CD14-positive monocyte (primary cell): ENCODE data around the gene PAGE1. TPM values are rescaled to one million over a fixed set of nuclear protein-coding genes. Genes with fewer than 3 reads are reported as not detected.

Experiments used
- DNase-seq, 3 donors: peaks; one replicate each; pipeline ENCODE4 v3.0.0-alpha.2; 2011 to 2022
- H2AFZ ChIP-seq: 2 replicates; pipeline ENCODE4 v1.6.0; 2012; ENCODE audit warnings: mild to moderate bottlenecking, low read depth, low read length, inconsistent platforms; ENCODE audit not compliant: insufficient read depth, poor library complexity, severe bottlenecking
- H3K27ac ChIP-seq, 2 donors: 1 replicate in 1 of 2; 2 replicates in 1 of 2; pipeline ENCODE4 v1.5.1; 2012 to 2013; ENCODE audit warnings: low read length in 2 of 2, control low read depth in 1 of 2, inconsistent platforms in 1 of 2, low read depth in 1 of 2, mild to moderate bottlenecking in 1 of 2
- H3K27me3 ChIP-seq, 2 donors: one replicate each; pipeline versions ENCODE4 v1.6.0 to v1.6.1; 2011 to 2013; ENCODE audit warnings: low read length in 2 of 2; ENCODE audit not compliant: control insufficient read depth in 2 of 2, insufficient read depth in 2 of 2
- H3K36me3 ChIP-seq, 2 donors: replicated peaks in 1 of 2; 1 replicate in 1 of 2; 2 replicates in 1 of 2; pipeline versions ENCODE4 v1.5.1 to v1.6.1; 2012 to 2013; ENCODE audit warnings: low read length in 2 of 2, control low read depth in 1 of 2, inconsistent platforms in 1 of 2, mild to moderate bottlenecking in 1 of 2; ENCODE audit not compliant: insufficient read depth in 2 of 2, control insufficient read depth in 1 of 2
- H3K4me1 ChIP-seq, 2 donors: 1 replicate in 1 of 2; 2 replicates in 1 of 2; pipeline versions ENCODE4 v1.5.1 to v1.6.1; 2012 to 2013; ENCODE audit warnings: low read length in 2 of 2, control low read depth in 1 of 2, inconsistent platforms in 1 of 2, mild to moderate bottlenecking in 1 of 2, moderate library complexity in 1 of 2; ENCODE audit not compliant: insufficient read depth in 2 of 2, control insufficient read depth in 1 of 2
- H3K4me2 ChIP-seq: replicated peaks from 2 replicates; pipeline ENCODE3; 2012; ENCODE audit warnings: low read length, moderate library complexity, mild to moderate bottlenecking; ENCODE audit not compliant: poor library complexity, severe bottlenecking; ENCODE audit errors: extremely low read depth
- H3K4me3 ChIP-seq, 3 experiments: fragments of 200-600 bp in 1 of 3; sonication (generic) in 1 of 3; replicated peaks in 1 of 3; 1 replicate in 2 of 3; 2 replicates in 1 of 3; pipeline ENCODE4 v1.5.1; 2011 to 2013; ENCODE audit warnings: low read length in 3 of 3, mild to moderate bottlenecking in 3 of 3, control low read depth in 2 of 3, low read depth in 2 of 3, inconsistent platforms in 1 of 3, moderate library complexity in 1 of 3
- H3K79me2 ChIP-seq: 2 replicates; pipeline ENCODE4 v1.6.0; 2012; ENCODE audit warnings: mild to moderate bottlenecking, control low read depth, inconsistent platforms, low read length, moderate library complexity; ENCODE audit not compliant: insufficient read depth
- H3K9ac ChIP-seq: 2 replicates; pipeline ENCODE4 v1.6.0; 2017; ENCODE audit warnings: low read length, mild to moderate bottlenecking; ENCODE audit not compliant: insufficient read depth, poor library complexity, severe bottlenecking
- H3K9me3 ChIP-seq, 2 donors: replicated peaks in 1 of 2; 1 replicate in 1 of 2; 2 replicates in 1 of 2; pipeline versions ENCODE4 v1.5.1 to v1.6.1; 2012 to 2013; ENCODE audit warnings: low read length in 2 of 2, control low read depth in 1 of 2; ENCODE audit not compliant: control insufficient read depth in 1 of 2, insufficient read depth in 1 of 2
- H4K20me1 ChIP-seq: 2 replicates; pipeline ENCODE4 v1.6.0; 2012; ENCODE audit warnings: mild to moderate bottlenecking, low read length, control low read depth, moderate library complexity; ENCODE audit not compliant: insufficient read depth
- H3K27ac Mint-ChIP-seq, 7 donors: one replicate each; pipeline ENCODE4 v1.8.0; 2020; ENCODE audit warnings: mild to moderate bottlenecking in 7 of 7, mixed read lengths in 7 of 7, moderate library complexity in 6 of 7, inconsistent platforms in 2 of 7
- H3K27me3 Mint-ChIP-seq, 3 donors: one replicate each; pipeline ENCODE4 v1.8.0; 2021 to 2022; ENCODE audit warnings: low read depth in 3 of 3, mild to moderate bottlenecking in 3 of 3, mixed read lengths in 3 of 3, moderate library complexity in 3 of 3, inconsistent platforms in 1 of 3
- H3K36me3 Mint-ChIP-seq, 2 donors: one replicate each; pipeline ENCODE4 v1.8.0; 2020; ENCODE audit warnings: mixed read lengths in 2 of 2, inconsistent platforms in 1 of 2, mild to moderate bottlenecking in 1 of 2
- H3K4me1 Mint-ChIP-seq: one replicate; pipeline ENCODE4 v1.8.0; 2020; ENCODE audit warnings: mild to moderate bottlenecking, mixed read lengths
- H3K4me3 Mint-ChIP-seq, 2 donors: one replicate each; pipeline ENCODE4 v1.8.0; 2020; ENCODE audit warnings: mild to moderate bottlenecking in 2 of 2, mixed read lengths in 2 of 2, moderate library complexity in 1 of 2
- H3K9me3 Mint-ChIP-seq, 7 donors: one replicate each; pipeline ENCODE4 v1.8.0; 2020 to 2022; ENCODE audit warnings: mixed read lengths in 7 of 7, mild to moderate bottlenecking in 6 of 7, moderate library complexity in 6 of 7, inconsistent platforms in 2 of 7
- whole genome bisulfite sequencing: methylation state at CpG from one replicate; pipeline ENCODE4 v1.1.5; 2013; ENCODE audit warnings: missing lambda C conversion rate; ENCODE audit not compliant: insufficient coverage; 5-methylcytosine and 5-hydroxymethylcytosine counted together
- intact Hi-C, 2 donors: fragments of 100-400 bp; cut with micrococcal nuclease; formaldehyde crosslinking; loops; one replicate each; pipeline versions ENCODE4 v1.15.0 to v1.15.1; 2023
- polyA plus RNA-seq, 3 donors: library from polyadenylated mRNA; depleted of rRNA in 1 of 3; unstranded in 2 of 3; stranded (reverse) in 1 of 3; fragments of 300-500 nt in 2 of 3; fragments of >200 nt in 1 of 3; fragmentation: Illumina TruSeq in 2 of 3; gene quantifications; 1 replicate in 2 of 3; 2 replicates in 1 of 3; pipeline ENCODE4 v1.2.3, GENCODE V29; 2012 to 2021
- TF ChIP-seq, protein P1 (sequence below): fragments of 200-600 bp; IDR thresholded peaks from one replicate; pipeline ENCODE4 v1.8.0; 2022; ENCODE audit warnings: antibody characterized with exemption, mild to moderate bottlenecking

PAGE1 gene
- polyA plus RNA-seq, 3 donors, result not detected

DNA sequence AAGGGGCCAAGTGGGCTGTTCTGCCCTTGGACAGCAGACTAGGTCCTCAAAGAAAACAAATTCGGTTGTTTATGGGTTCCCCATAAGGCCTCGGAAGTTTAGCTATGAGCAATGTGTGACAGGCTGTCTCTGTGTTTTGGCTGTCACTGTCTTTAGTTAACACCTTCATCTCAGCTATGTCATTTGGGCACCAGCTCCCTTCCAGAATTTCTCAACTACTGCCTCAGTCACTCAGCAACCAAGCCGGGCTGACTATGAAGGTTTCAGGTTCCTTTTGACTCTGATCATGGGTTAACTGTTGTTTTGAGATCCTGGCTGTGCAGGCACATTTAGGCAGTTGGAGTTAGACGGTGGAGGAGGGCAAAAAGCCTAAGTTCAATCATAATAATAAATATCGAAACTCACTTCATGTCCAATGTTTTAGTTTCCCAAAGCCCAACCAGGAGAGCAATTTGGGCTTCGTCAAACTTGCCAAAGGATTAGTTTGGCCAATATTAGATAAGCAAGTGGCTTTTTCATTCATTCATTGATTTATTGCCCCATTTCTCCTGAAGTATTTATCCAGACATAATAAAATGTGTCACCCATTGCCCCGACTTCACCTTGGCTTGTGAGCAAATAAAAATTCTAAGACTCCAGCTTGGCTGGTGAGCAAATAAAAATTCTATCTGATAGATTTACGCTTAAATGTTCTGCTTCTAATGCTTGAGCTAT, 9.1 kb upstream of the PAGE1 start:
- H3K36me3 ChIP-seq, result no peaks in the 10 kb centered on the region
- no peak for DNase-seq
- H3K27me3 ChIP-seq, result peaks cover 0 to 5% of the 10 kb centered on the region in 2 donors
- no peak overlapping the region for H3K4me2 ChIP-seq
- Mint-ChIP-seq H3K27me3 (peaks cover 3 to 7% (median 3%) of the 10 kb centered on the region in 3 donors), H3K36me3 (no peaks in the 10 kb centered on the region), H3K9me3 (peaks cover 0 to 5% (median 0%) of the 10 kb centered on the region in 7 donors), H3K4me1 (no peaks in the 10 kb centered on the region), H3K27ac (no peak overlapping the region), H3K4me3 (no peak overlapping the region)
- H3K4me1 ChIP-seq, result no peaks in the 10 kb centered on the region
- H3K79me2 ChIP-seq, result no peaks in the 10 kb centered on the region
- TF ChIP-seq, protein P1, sequence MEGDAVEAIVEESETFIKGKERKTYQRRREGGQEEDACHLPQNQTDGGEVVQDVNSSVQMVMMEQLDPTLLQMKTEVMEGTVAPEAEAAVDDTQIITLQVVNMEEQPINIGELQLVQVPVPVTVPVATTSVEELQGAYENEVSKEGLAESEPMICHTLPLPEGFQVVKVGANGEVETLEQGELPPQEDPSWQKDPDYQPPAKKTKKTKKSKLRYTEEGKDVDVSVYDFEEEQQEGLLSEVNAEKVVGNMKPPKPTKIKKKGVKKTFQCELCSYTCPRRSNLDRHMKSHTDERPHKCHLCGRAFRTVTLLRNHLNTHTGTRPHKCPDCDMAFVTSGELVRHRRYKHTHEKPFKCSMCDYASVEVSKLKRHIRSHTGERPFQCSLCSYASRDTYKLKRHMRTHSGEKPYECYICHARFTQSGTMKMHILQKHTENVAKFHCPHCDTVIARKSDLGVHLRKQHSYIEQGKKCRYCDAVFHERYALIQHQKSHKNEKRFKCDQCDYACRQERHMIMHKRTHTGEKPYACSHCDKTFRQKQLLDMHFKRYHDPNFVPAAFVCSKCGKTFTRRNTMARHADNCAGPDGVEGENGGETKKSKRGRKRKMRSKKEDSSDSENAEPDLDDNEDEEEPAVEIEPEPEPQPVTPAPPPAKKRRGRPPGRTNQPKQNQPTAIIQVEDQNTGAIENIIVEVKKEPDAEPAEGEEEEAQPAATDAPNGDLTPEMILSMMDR, result no peak
- H3K4me3 ChIP-seq, result no peak overlapping the region
- H2AFZ ChIP-seq, result no peak overlapping the region
- H4K20me1 ChIP-seq, result no peaks in the 10 kb centered on the region
- H3K9me3 ChIP-seq, result no peaks in the 10 kb centered on the region
- no peak overlapping the region for H3K9ac ChIP-seq
- no peak overlapping the region for H3K27ac ChIP-seq
- intact Hi-C loops, result no loop called here
- WGBS, result no CpG with 5 or more reads among the region's 8 CpGs

- H3K9ac ChIP-seq, result no peak overlapping the region
- no peak overlapping the region for H3K4me3 ChIP-seq
- H3K27me3 ChIP-seq, result no peaks in the 10 kb centered on the region
- TF ChIP-seq, protein P1, result no peak
- intact Hi-C loops, result no loop called here
- no CpG with 5 or more reads among the region's 5 CpGs for WGBS
- H2AFZ ChIP-seq, result no peak overlapping the region
- Mint-ChIP-seq H3K9me3 (peaks cover 0 to 5% (median 0%) of the 10 kb centered on the region in 7 donors), H3K27ac (no peak overlapping the region), H3K4me3 (no peak overlapping the region), H3K27me3 (peaks cover 1 to 7% (median 5%) of the 10 kb centered on the region in 3 donors), H3K36me3 (no peaks in the 10 kb centered on the region), H3K4me1 (no peaks in the 10 kb centered on the region)
- H3K4me2 ChIP-seq, result no peak overlapping the region
- H3K9me3 ChIP-seq, result no peaks in the 10 kb centered on the region
- no peaks in the 10 kb centered on the region for H3K36me3 ChIP-seq
- H3K27ac ChIP-seq, result no peak overlapping the region
- no peak for DNase-seq
- H3K4me1 ChIP-seq, result no peaks in the 10 kb centered on the region
- H3K79me2 ChIP-seq, result no peaks in the 10 kb centered on the region
- H4K20me1 ChIP-seq, result no peaks in the 10 kb centered on the region
Observed at GRCh38 chrX:49701933-49702332, 6.1 kb upstream of the PAGE1 start.
